ENCODE data around the gene VWA7.
"Not testable (repeated sequence)": the region's sequence is repeated elsewhere in the genome, so short reads cannot be mapped to it uniquely, and the experiment has no call there.

VWA7 gene

DNA sequence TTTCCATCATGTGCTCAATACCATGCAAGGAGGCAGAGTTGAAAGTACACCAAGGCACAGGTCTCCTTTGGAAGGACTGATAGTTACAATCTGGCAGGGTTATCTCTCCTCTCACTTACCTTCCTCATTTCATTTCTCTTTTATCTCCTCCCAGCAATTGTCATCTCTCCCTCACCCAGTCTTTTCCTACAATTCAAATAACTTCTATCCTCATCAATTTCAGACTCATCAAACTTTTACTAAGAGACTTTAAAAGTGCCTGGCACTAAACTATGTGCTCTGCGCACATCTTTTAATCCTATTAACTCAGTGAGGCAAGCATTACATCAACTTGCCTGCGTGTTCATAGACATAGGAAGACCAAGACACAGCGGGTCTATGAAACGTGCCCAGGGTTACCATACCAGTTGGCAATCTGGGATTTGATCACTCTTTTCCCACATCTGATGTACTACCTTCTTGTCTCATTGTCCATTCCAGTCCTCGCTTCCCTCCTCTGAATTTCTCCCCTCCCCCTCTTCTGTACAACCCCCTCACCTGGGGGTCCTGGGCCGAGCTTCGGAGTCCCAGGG lies 17.3 kb upstream of the VWA7 start:
- peaks cover 27 to 37% of the 10 kb centered on the region in 2 donors for H3K4me1 Mint-ChIP-seq (ENCODE audit: low read depth in 2 of 2)

DNA sequence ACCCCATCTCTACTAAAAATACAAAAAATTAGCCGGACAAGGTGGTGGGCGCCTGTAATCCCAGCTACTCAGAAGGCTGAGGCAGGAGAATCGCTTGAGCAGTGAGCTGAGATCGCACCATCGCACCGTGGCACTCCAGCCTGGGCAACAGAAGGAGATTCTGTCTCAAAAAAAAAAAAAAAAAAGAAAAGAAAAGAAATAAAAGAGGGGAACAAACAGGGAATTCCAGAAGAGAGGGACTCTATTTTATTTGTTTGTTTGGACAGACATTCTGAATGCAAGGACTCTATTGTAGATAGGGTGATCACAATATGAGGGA lies 16.8 kb upstream of the VWA7 start:
- H3K4me1 Mint-ChIP-seq (ENCODE audit: low read depth in 2 of 2), result peaks cover 27 to 37% of the 10 kb centered on the region in 2 donors
- ATAC-seq (replicated peaks), result not testable (repeated sequence)

More for the DNA sequence above, 17.3 kb upstream of the VWA7 start:
- Mint-ChIP-seq H3K36me3 (ENCODE audit: insufficient read depth) (peaks cover 10% of the 10 kb centered on the region), H3K9me3 (no peaks in the 10 kb centered on the region), H3K27ac (peak overlapping the region; percentile 97 to 98), H3K4me3 (peak overlapping the region; percentile 94 to 97), H3K27me3 (no peaks in the 10 kb centered on the region)
- no peak for ATAC-seq (replicated peaks)
- no peak for DNase-seq

DNA sequence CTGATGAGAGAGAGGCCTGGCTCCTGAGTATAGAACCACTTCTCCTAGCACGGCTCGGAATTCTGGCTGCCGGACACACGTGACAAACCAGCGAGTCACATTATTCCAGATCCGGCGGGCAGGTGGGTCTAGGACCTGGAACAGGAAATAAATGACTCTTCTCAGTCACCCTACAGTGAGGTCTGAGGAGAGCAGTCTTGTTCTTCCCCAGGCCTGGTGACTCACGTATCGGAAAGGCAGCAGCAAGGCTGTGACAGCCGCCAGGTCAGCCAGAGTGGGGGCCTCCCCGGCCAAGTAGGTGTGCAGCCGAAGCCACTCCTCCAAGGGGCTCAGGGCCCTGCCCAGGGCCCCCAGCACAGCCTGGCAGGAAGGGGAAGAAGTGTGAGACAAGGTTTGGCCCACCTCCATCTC lies 15.6 kb upstream of the VWA7 start:
- ATAC-seq (replicated peaks) (no peak), DNase-seq (no peak)
- H3K27me3 Mint-ChIP-seq, result no peaks in the 10 kb centered on the region
- H3K4me3 Mint-ChIP-seq, result no peak overlapping the region
- peaks cover 27 to 35% of the 10 kb centered on the region in 2 donors for H3K4me1 Mint-ChIP-seq (ENCODE audit: low read depth in 2 of 2)
- H3K27ac Mint-ChIP-seq, result peak overlapping the region; percentile 49 to 98
- no peaks in the 10 kb centered on the region for H3K9me3 Mint-ChIP-seq
- peaks cover 13% of the 10 kb centered on the region for H3K36me3 Mint-ChIP-seq (ENCODE audit: insufficient read depth)

More for the DNA sequence above, 16.8 kb upstream of the VWA7 start:
- Mint-ChIP-seq H3K36me3 (ENCODE audit: insufficient read depth) (peaks cover 10% of the 10 kb centered on the region), H3K27ac (peak overlapping the region; percentile 97 to 98), H3K4me3 (peak overlapping the region; percentile 94 to 97)
- not testable (repeated sequence) for H3K27me3 Mint-ChIP-seq, DNase-seq, H3K9me3 Mint-ChIP-seq

DNA sequence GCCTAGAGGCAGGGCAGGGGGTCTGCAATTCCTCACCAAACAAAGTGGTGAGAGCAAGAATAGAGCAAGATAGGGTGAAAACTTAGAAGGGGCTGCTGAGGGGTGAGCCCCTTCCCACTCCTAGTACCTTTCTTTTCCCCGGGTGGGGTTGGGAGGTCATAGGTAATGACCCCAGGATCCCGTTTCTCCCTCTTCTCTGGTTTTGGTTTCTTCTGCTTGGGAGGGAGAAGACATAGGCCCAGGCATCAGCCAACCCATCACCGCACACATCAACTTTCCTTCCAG lies 14.9 kb upstream of the VWA7 start:
- DNase-seq, result no peak
- Mint-ChIP-seq H3K36me3 (ENCODE audit: insufficient read depth) (peaks cover 16% of the 10 kb centered on the region), H3K4me3 (no peak overlapping the region), H3K27ac (peak overlapping the region in 1 of 2 donors; percentile 49), H3K9me3 (no peaks in the 10 kb centered on the region), H3K27me3 (no peaks in the 10 kb centered on the region), H3K4me1 (ENCODE audit: low read depth in 2 of 2) (peaks cover 21 to 29% of the 10 kb centered on the region in 2 donors)
- ATAC-seq (replicated peaks), result no peak

DNA sequence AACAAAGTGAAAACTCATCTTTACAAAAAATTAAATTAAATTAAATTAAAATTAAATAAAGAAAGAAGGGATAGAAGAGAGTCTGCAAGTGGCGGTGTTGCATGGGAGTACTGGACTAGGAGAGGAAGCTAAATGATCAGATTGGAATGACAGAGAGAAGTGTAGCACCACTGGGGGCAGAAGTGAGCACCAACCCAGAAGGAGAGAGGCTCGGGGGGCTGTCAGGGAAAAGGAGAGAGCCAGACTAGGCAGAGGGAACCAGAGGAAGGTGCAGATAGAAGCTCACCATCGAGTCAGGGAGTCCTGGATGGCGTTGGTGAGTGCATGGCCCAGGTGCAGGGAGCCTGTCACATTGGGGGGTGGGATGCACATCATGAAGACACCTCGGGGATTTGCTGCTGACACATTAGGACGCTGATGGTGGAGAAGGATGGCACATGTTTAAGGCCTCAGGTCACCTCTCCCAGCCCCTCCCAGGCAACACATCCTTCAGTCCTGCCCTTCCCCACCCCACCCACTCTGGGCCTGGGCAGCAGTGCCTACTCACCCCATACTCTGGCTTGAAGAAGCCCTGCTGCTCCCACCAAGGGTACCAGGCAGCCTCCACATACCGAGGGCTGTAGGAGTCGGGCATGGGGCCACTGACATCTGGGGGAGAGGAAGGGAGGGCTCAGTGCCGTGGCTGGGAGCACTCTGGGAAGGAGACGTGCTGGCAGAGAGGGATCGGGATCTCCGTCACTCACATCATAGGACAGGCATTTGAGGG lies 14.4 kb upstream of the VWA7 start:
- DNase-seq, result peak in 1 of 3 experiments; percentile 39
- no peak overlapping the region for H3K4me3 Mint-ChIP-seq

DNA sequence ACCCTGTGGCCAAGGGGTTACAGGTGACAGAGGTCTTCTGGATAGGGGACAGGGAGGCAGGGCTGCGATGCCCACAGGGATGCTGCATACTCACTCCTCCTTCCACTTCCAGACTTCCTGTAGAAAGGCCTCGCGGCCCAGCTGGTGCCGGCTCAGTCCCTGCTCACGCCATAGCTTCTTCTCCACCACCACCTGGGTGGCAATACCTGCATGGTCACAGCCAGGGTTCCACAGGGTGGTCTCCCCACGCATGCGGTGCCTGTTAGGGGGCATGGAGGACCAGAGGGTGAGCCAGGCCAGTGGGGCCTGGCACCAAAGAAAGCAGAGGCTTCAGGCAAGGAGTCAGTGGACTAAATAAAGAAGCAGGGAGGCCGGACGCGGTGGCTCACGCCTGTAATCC lies 8.3 kb upstream of the VWA7 start:
- ATAC-seq (replicated peaks) (no peak), DNase-seq (no peak)
- Mint-ChIP-seq H3K4me1 (ENCODE audit: low read depth in 2 of 2) (peaks cover 0 to 1% of the 10 kb centered on the region in 2 donors), H3K27me3 (no peaks in the 10 kb centered on the region), H3K4me3 (no peak overlapping the region), H3K36me3 (ENCODE audit: insufficient read depth) (peaks cover 19% of the 10 kb centered on the region), H3K27ac (no peak overlapping the region), H3K9me3 (no peaks in the 10 kb centered on the region)

More for the DNA sequence above, 14.4 kb upstream of the VWA7 start:
- peaks cover 19 to 26% of the 10 kb centered on the region in 2 donors for H3K4me1 Mint-ChIP-seq (ENCODE audit: low read depth in 2 of 2)
- H3K27ac Mint-ChIP-seq, result peak overlapping the region in 1 of 2 donors; percentile 49
- H3K27me3 Mint-ChIP-seq, result no peaks in the 10 kb centered on the region
- no peak for ATAC-seq (replicated peaks)
- no peaks in the 10 kb centered on the region for H3K9me3 Mint-ChIP-seq
- peaks cover 16% of the 10 kb centered on the region for H3K36me3 Mint-ChIP-seq (ENCODE audit: insufficient read depth)

DNA sequence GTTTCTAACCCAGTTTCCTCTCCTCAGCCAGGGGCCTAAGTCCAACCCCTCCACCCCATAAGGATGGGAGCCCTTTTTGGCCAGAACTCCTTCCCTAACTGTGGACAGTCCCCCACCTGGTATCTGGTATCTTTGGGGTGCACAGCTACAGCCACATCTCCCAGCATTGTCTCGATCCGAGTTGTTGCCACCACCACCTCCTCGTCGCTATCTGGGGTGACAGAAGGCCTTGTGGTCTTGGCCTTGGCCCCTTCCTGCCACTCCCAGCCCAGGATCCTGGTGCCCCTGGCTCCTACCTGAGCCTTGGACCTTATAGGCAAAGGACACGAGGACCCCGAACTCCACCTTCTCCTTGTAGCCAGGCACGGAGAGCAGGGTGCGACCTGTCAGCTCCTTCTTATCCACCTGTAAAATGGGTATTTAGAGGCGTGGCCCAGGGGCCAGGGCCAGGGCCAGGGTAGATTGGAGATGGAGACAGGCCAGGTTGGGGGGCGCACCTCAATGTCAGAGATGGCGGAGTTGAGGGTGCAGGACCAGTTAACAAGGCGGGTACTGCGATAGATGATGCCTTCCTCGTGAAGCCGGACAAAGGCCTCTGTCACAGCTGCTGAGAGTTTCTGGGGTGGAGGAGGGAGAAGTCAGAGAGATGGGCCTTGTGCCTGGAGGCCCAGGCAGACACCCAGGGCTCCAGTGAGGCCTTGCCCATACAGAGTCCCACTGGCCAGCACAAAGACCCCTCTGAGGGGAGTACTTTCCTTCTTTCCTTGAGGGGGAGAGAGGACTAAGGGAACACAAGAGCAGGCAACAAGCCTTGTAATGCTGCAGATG lies 7.2 kb upstream of the VWA7 start:
- H3K27ac Mint-ChIP-seq, result peak overlapping the region in 1 of 2 donors; percentile 63

GRCh38 chr6:31782126-31782855 lies 5.2 kb upstream of the VWA7 start:
- Mint-ChIP-seq H3K4me1 (ENCODE audit: low read depth in 2 of 2) (peaks cover 3% of the 10 kb centered on the region in 2 donors), H3K27ac (peak overlapping the region in 1 of 2 donors; percentile 53), H3K4me3 (no peak overlapping the region)

More for the DNA sequence above, 7.2 kb upstream of the VWA7 start:
- Mint-ChIP-seq H3K4me1 (ENCODE audit: low read depth in 2 of 2) (no peaks in the 10 kb centered on the region), H3K9me3 (no peaks in the 10 kb centered on the region), H3K4me3 (no peak overlapping the region), H3K36me3 (ENCODE audit: insufficient read depth) (peaks cover 20% of the 10 kb centered on the region), H3K27me3 (no peaks in the 10 kb centered on the region)
- ATAC-seq (replicated peaks), result no peak
- no peak for DNase-seq

DNA sequence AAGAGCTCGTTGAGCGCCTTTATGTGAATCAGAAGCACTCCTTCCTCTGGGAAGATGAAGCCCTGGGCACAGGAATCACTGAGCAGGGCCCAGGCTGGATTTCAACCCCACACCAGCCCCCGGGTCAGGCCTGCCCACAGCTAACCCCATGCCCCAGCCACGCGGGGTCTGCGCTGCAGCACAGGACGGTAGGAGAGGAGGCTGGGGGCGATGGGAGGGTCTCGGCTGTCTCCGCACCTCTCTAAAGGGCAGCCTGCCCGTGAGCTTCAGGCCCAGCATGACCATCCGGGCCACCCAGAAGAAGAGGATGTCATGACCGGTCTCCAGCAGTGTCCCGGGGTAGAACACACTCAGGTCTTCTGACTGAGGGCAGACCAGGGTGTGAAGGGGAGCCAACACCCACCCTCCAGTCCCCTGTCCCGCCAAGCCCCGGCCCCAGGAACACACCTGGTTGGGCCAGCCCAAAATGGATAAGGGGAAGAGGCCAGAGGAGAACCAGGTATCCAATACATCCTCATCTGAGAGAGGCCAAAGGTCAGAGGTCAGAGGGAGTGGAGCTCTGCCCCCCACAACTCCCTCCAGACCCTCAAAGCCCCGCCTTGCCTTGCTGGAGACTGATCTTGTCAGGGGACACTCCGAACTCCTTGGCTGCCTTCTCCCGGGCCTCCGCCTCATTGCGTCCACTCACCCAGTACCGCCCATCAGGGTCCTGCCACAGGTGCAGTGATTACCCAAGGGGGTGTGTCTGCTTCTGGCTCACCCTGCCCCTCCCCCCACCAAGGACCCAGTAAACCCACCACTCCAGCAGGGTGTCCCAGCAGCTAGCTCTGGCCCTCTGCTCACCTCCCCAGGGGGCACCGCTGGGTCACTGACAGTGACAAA lies 4.4 kb upstream of the VWA7 start:
- Mint-ChIP-seq H3K36me3 (ENCODE audit: insufficient read depth) (peaks cover 18% of the 10 kb centered on the region), H3K9me3 (no peaks in the 10 kb centered on the region), H3K27me3 (no peaks in the 10 kb centered on the region), H3K27ac (peak overlapping the region in 1 of 2 donors; percentile 53), H3K4me1 (ENCODE audit: low read depth in 2 of 2) (peaks cover 11% of the 10 kb centered on the region in 2 donors), H3K4me3 (no peak overlapping the region)
- ATAC-seq (replicated peaks) (no peak), DNase-seq (no peak)

More at GRCh38 chr6:31782126-31782855, 5.2 kb upstream of the VWA7 start:
- H3K9me3 Mint-ChIP-seq, result no peaks in the 10 kb centered on the region
- peaks cover 16% of the 10 kb centered on the region for H3K36me3 Mint-ChIP-seq (ENCODE audit: insufficient read depth)
- DNase-seq, result no peak
- no peak for ATAC-seq (replicated peaks)
- no peaks in the 10 kb centered on the region for H3K27me3 Mint-ChIP-seq

GRCh38 chr6:31780507-31781243 lies 3.5 kb upstream of the VWA7 start:
- Mint-ChIP-seq H3K9me3 (no peaks in the 10 kb centered on the region), H3K4me1 (ENCODE audit: low read depth in 2 of 2) (peaks cover 17 to 19% of the 10 kb centered on the region in 2 donors), H3K4me3 (no peak overlapping the region), H3K27me3 (no peaks in the 10 kb centered on the region), H3K27ac (peak overlapping the region in 1 of 2 donors; percentile 23), H3K36me3 (ENCODE audit: insufficient read depth) (peaks cover 21% of the 10 kb centered on the region)
- ATAC-seq (replicated peaks) (no peak), DNase-seq (no peak)

DNA sequence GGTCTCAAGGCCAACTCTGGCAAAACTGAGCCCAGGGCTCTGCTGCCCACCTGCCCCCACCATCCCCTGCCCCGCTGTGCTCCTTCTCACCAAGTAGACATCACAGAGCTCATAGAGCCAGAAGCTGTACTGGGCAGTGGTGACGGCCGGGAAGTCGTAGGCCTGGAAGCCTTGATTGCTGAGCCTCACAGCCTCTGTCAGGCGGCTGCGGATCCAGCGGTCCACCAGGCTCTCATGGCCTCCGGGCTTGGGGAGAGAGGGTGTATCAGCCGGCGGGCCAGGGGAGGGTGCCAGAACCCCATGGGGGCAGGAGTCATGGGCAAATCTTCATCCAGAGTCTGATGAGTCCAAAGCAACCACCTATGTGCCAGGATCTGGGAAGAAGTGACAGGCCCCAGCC lies 2.8 kb upstream of the VWA7 start:
- Mint-ChIP-seq H3K27ac (no peak overlapping the region), H3K9me3 (no peaks in the 10 kb centered on the region), H3K27me3 (no peaks in the 10 kb centered on the region), H3K4me3 (no peak overlapping the region), H3K36me3 (ENCODE audit: insufficient read depth) (peaks cover 21% of the 10 kb centered on the region), H3K4me1 (ENCODE audit: low read depth in 2 of 2) (peaks cover 20 to 25% of the 10 kb centered on the region in 2 donors)
- ATAC-seq (replicated peaks) (no peak), DNase-seq (no peak)
